Measurements from ENCODE around the gene CD58.
A peak's percentile ranks its signal among the peaks of the same experiment; 100 is the strongest.

CD58 gene

DNA sequence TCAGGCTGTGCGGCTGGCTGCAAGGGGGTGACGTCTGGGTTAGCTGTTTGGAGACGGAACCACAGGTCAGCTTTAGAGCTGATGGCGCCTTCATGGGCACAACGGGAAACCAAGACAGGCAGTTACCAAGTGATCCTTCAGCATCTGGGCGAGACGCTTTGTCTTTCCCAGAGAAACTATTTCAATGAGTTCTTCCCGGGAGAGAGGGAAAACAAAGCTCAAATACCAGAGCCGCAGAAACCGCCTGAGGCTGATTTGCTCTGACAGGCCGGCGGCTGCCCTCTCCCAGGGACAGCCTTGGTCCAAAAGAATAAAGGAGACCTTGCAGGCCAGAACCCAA, 76.5 kb downstream of the CD58 start:
- H3K4me3 ChIP-seq (ENCODE audit: low read depth, low read length) = no peak overlapping the region
- no peak for DNase-seq (ENCODE audit: low read depth)
- TF ChIP-seq, protein P1, sequence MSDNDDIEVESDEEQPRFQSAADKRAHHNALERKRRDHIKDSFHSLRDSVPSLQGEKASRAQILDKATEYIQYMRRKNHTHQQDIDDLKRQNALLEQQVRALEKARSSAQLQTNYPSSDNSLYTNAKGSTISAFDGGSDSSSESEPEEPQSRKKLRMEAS (IDR thresholded peaks at IDR 0.05; ENCODE audit: low read depth, low read length) = no peak
- TF ChIP-seq MYC (IDR thresholded peaks at IDR 0.05; ENCODE audit: low read depth, low read length) (no peak), POLR2A (IDR thresholded peaks at IDR 0.05; ENCODE audit: extremely low read depth, insufficient read length) (no peak)
- TF ChIP-seq, protein P2, sequence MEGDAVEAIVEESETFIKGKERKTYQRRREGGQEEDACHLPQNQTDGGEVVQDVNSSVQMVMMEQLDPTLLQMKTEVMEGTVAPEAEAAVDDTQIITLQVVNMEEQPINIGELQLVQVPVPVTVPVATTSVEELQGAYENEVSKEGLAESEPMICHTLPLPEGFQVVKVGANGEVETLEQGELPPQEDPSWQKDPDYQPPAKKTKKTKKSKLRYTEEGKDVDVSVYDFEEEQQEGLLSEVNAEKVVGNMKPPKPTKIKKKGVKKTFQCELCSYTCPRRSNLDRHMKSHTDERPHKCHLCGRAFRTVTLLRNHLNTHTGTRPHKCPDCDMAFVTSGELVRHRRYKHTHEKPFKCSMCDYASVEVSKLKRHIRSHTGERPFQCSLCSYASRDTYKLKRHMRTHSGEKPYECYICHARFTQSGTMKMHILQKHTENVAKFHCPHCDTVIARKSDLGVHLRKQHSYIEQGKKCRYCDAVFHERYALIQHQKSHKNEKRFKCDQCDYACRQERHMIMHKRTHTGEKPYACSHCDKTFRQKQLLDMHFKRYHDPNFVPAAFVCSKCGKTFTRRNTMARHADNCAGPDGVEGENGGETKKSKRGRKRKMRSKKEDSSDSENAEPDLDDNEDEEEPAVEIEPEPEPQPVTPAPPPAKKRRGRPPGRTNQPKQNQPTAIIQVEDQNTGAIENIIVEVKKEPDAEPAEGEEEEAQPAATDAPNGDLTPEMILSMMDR (IDR thresholded peaks at IDR 0.05; ENCODE audit: low read depth, low read length) = no peak

DNA sequence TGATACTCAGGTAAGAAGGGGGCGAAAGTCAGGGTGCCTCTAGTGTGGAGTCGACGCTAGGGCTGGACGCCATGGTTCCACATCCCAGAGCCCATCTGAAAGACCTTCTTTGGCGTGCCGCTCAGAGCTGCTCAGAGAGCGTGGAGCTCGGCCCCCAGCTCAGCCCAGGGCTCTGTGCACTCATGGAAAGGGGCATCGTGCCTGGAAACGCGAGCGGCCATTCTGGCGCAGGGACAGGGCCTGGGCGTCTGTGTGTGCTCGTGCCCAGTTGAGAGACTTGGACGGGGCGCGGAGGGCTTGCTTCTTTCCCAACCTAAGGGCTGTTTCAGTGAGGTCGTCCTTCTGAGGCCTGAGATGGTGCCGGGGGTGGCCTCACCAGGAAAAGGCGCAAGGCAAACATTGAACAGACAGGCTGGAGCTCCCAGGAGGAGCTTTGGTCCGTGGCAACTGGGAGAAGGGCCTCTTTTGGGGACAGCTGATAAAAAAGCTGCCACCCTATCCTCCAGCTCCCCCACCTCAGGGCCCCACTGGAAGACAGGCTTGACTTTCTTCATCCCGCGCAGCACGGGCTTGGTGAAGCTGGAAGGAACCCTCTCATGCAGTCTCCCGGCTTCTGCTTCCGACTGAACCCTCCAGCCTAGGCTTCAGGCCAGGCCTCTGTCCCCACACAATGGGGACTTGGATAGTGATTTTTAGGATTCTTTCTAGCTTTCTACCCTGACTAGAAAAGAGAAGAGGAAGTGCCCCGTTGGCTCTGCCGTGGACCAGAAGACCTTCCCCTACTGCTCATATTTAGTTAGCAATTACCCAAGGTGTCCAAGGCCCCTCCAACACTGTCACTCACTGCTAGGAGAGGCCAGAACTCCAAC, 77.1 kb downstream of the CD58 start:
- no peak overlapping the region for H3K4me3 ChIP-seq (ENCODE audit: low read depth, low read length)
- TF ChIP-seq POLR2A (IDR thresholded peaks at IDR 0.05; ENCODE audit: extremely low read depth, insufficient read length) = no peak
- DNase-seq (ENCODE audit: low read depth) = peak; percentile 49

DNA sequence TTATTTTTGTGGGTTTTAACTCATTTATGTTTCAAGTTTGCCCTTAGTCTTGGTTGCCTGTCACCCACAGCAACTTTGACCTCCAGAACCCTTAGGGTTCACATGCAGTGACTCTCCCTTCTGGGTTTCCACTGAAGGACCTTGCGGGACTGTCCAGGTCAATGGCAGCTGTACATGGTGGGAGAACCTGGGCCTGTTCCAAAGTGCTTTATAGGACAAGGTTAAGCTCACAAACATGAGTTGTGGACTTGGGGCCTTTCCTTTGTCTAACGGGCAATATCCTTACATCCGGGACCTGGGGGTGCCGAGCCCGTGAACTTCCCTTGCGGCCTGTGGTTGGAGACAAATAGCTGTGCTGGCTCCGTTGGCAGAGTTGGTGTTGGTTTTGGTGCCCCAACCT, 77.8 kb downstream of the CD58 start:
- TF ChIP-seq POLR2A (IDR thresholded peaks at IDR 0.05; ENCODE audit: extremely low read depth, insufficient read length) = no peak
- no peak for TF ChIP-seq MYC (IDR thresholded peaks at IDR 0.05; ENCODE audit: low read depth, low read length)
- TF ChIP-seq, protein P1 (IDR thresholded peaks at IDR 0.05; ENCODE audit: low read depth, low read length) = no peak
- TF ChIP-seq, protein P2 (IDR thresholded peaks at IDR 0.05; ENCODE audit: low read depth, low read length) = no peak
- DNase-seq (ENCODE audit: low read depth) = no peak
- H3K4me3 ChIP-seq (ENCODE audit: low read depth, low read length) = no peak overlapping the region

DNA sequence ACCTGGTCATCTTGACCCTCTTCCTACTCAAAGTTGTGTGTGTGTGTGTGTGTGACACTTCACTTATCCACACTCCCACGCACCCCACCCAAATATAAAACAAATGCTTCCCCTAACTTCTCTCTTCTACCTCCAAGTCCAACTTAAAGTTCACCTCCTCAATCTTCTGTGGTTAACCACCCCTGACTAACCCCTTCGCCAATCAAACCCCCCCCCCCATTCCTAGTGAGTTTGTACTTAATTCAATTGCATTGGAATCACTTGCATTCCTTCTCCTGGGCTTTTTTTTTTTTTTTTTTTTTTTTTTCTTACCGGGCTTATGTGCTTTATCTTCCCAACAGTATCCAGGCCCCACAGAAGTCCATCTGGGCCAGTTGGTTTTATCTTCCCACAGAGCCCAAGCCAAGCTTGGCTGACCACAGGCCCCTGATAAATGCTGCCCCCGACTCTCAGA, 78.4 kb downstream of the CD58 start:
- peak; percentile 74 for DNase-seq (ENCODE audit: low read depth)
- H3K4me3 ChIP-seq (ENCODE audit: low read depth, low read length) = no peak overlapping the region
- TF ChIP-seq, protein P1 (IDR thresholded peaks at IDR 0.05; ENCODE audit: low read depth, low read length) = no peak
- TF ChIP-seq POLR2A (IDR thresholded peaks at IDR 0.05; ENCODE audit: extremely low read depth, insufficient read length) (no peak), MYC (IDR thresholded peaks at IDR 0.05; ENCODE audit: low read depth, low read length) (no peak)
- TF ChIP-seq, protein P2 (IDR thresholded peaks at IDR 0.05; ENCODE audit: low read depth, low read length) = no peak

DNA sequence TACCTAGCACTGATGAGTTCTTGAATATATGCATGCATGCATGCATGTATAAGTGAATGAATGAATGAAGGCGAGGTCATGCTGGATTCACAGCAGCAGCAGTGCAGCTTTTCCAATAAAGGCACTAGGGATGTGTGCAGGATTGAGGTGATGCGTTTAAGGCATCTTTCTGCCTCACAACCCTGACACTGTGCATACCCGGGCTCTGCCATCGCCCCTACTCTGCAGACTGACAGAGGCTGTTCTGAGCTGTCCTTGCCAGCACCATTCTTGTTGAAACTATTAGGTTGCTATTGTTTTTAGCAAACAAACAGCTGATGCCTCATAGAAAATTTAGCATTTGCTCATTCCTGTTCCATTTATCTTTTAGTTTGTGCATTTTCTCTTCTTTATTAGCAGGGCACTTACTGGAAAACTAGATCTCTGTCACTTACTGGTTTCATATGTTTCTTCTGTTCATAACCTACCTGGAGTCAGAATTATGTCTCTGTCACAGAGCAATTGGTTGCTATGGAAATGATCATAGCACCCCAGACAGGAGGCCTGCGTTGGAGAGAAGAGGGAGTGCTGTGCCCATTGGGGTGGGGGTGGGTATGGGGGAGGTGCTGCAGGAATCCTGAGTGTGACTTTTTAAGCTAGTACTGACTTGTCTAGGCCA, 79.0 kb downstream of the CD58 start:
- TF ChIP-seq MYC (IDR thresholded peaks at IDR 0.05; ENCODE audit: low read depth, low read length) (no peak), POLR2A (IDR thresholded peaks at IDR 0.05; ENCODE audit: extremely low read depth, insufficient read length) (no peak)
- TF ChIP-seq, protein P2 (IDR thresholded peaks at IDR 0.05; ENCODE audit: low read depth, low read length) = no peak
- TF ChIP-seq, protein P1 (IDR thresholded peaks at IDR 0.05; ENCODE audit: low read depth, low read length) = no peak
- no peak overlapping the region for H3K4me3 ChIP-seq (ENCODE audit: low read depth, low read length)
- DNase-seq (ENCODE audit: low read depth) = no peak

DNA sequence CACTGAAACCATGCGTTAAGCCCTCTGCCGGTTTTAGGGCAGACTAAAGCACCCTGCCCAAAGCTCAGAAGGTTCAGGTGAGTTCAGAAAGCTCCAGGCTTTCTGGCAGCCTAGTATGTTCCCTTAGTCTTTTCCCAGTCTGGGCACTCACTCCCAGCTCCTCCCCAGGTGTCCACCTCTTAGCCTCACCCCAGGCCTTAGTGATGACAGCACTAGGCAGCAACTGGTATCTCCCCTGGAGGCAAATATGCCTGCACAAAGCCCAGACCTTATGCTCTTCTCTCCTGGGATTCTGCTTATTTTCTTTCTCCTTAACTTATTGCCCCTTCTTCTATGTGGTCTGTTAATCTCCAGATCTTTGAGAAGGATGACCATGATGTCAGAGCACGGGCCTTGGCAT, 80.2 kb downstream of the CD58 start:
- H3K4me3 ChIP-seq (ENCODE audit: low read depth, low read length) = no peak overlapping the region
- TF ChIP-seq POLR2A (IDR thresholded peaks at IDR 0.05; ENCODE audit: extremely low read depth, insufficient read length) = no peak
- no peak for TF ChIP-seq MYC (IDR thresholded peaks at IDR 0.05; ENCODE audit: low read depth, low read length)
- no peak for DNase-seq (ENCODE audit: low read depth)
